ENCODE measurements around the gene TDRD10.

GRCh38 chr1:154529308-154529707 is 27.3 kb downstream of the TDRD10 start:
- TF ChIP-seq CTCF (IDR thresholded peaks at IDR 0.05) (no peak), ZFX (IDR thresholded peaks at IDR 0.05; ENCODE audit: borderline replicate concordance) (no peak)

All from 22Rv1 (cell line).